GM23248 (cell line): ENCODE measurements around the gene UBXN10. TPM values are rescaled to one million over a fixed set of nuclear protein-coding genes. Genes with fewer than 3 reads are reported as not detected.
A peak's percentile ranks its signal among the peaks of the same experiment; 100 is the strongest.

ENCODE experiments used
- DNase-seq: peaks from one replicate; pipeline ENCODE4 v3.0.0-alpha.2; 2015
- H2AFZ ChIP-seq: fragments of 200-600 bp; sonication (generic); 2 replicates; pipeline ENCODE4 v1.6.1; 2016; ENCODE audit warnings: antibody characterized with exemption
- H3F3A ChIP-seq: fragments of 200-600 bp; sonication (generic); 2 replicates; pipeline ENCODE4 v1.6.1; 2016; ENCODE audit warnings: mild to moderate bottlenecking, antibody characterized with exemption, mixed run types; ENCODE audit not compliant: insufficient read depth
- H3K27ac ChIP-seq: fragments of 200-600 bp; sonication (generic); 2 replicates; pipeline ENCODE4 v1.5.1; 2016; ENCODE audit warnings: mild to moderate bottlenecking
- H3K27me3 ChIP-seq: fragments of 200-600 bp; sonication (generic); replicated peaks from 2 replicates; pipeline ENCODE4 v1.6.1; 2016; ENCODE audit warnings: mild to moderate bottlenecking; ENCODE audit not compliant: insufficient read depth
- H3K36me3 ChIP-seq: fragments of 200-600 bp; sonication (generic); 2 replicates; pipeline ENCODE4 v1.6.1; 2016; ENCODE audit warnings: low read depth, mild to moderate bottlenecking
- H3K4me1 ChIP-seq: fragments of 200-600 bp; sonication (generic); 2 replicates; pipeline ENCODE4 v1.6.1; 2016; ENCODE audit warnings: mild to moderate bottlenecking; ENCODE audit not compliant: insufficient read depth
- H3K4me2 ChIP-seq: fragments of 200-600 bp; sonication (generic); one replicate; pipeline ENCODE4 v1.6.1; 2016; ENCODE audit warnings: mild to moderate bottlenecking; ENCODE audit not compliant: unreplicated experiment
- H3K4me3 ChIP-seq: fragments of 200-600 bp; sonication (generic); 2 replicates; pipeline ENCODE4 v1.5.1; 2016; ENCODE audit warnings: mild to moderate bottlenecking
- H3K79me2 ChIP-seq: fragments of 200-600 bp; sonication (generic); 2 replicates; pipeline ENCODE4 v1.6.1; 2016; ENCODE audit warnings: mild to moderate bottlenecking; ENCODE audit not compliant: insufficient read depth
- H3K9ac ChIP-seq: fragments of 200-600 bp; sonication (generic); 2 replicates; pipeline ENCODE4 v1.6.1; 2016; ENCODE audit warnings: mild to moderate bottlenecking
- H3K9me2 ChIP-seq: fragments of 200-600 bp; sonication (generic); 2 replicates; pipeline ENCODE4 v1.6.1; 2016; ENCODE audit warnings: mixed run types, mild to moderate bottlenecking, moderate library complexity; ENCODE audit not compliant: insufficient read depth
- H3K9me3 ChIP-seq: fragments of 200-600 bp; sonication (generic); one replicate; pipeline ENCODE4 v1.6.1; 2017; ENCODE audit warnings: low read depth
- H4K20me1 ChIP-seq: fragments of 200-600 bp; sonication (generic); 2 replicates; pipeline ENCODE4 v1.6.0; 2016; ENCODE audit not compliant: insufficient read depth
- EZH2 ChIP-seq: fragments of 200-600 bp; sonication (generic); IDR thresholded peaks from 2 replicates; pipeline ENCODE4 v1.6.1; 2018; ENCODE audit warnings: antibody characterized with exemption, mild to moderate bottlenecking; ENCODE audit not compliant: insufficient read depth, poor library complexity, severe bottlenecking
- EZH2phosphoT487 ChIP-seq: fragments of 200-600 bp; sonication (generic); IDR thresholded peaks from 2 replicates; pipeline ENCODE4 v1.6.1; 2018; ENCODE audit warnings: antibody characterized with exemption, moderate library complexity, mild to moderate bottlenecking, low read depth; ENCODE audit not compliant: insufficient read depth
- WGBS, 2 experiments: methylation state at CpG; one replicate each; pipeline ENCODE4 v1.1.6; 2015 to 2017; ENCODE audit warnings: low lambda C conversion rate in 2 of 2, low coverage in 1 of 2; ENCODE audit errors: missing lambda C conversion rate in 2 of 2; 5-methylcytosine and 5-hydroxymethylcytosine counted together
- in situ Hi-C: fragments of 300-500 bp; cut with MboI; formaldehyde crosslinking; loops from 2 replicates; pipeline ENCODE4 v1.15.0; 2020
- polyA plus RNA-seq: library from polyadenylated mRNA; unstranded; fragments of >200 nt; fragmentation: Nextera tagmentation; extraction: Ambion mirVana; gene quantifications from 2 replicates; pipeline ENCODE4 v1.2.1, GENCODE V29; 2016
- total RNA-seq: library from RNA; depleted of rRNA; stranded (reverse); fragments of >200 nt; shearing (Covaris generic); gene quantifications from 2 replicates; pipeline ENCODE4 v1.2.3, GENCODE V29; 2014

UBXN10 gene
- total and polyA plus RNA-seq, 2 experiments from 2014 or later, result 0.11 TPM; not detected in 1

DNA sequence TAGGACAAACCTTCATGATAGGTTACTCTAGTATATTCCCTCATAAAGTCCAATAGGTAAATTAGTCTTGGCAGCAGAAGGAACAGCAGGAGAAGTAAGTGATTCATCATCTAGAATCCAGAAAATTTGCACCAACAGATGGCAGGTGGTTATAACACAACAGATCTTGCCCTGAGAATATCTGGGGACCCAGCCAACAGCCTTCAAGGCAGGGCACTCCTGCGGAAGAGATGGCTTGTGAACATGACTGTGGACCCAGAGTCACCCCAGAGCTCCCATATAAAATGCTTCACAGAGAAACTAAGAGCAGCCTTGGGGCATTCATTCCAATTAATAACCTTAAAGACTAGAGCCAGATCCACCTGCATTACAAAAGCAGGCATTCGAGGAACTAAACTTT, 8.3 kb downstream of the UBXN10 start:
- Histone ChIP-seq H3K27ac (no peak overlapping the region), H3K27me3 (peaks cover 34% of the 10 kb centered on the region), H3K4me2 (no peak overlapping the region), H3K9me3 (no peaks in the 10 kb centered on the region), H3K4me3 (no peak overlapping the region), H3K79me2 (no peaks in the 10 kb centered on the region), H3K9ac (no peak overlapping the region), H3F3A (0 out of 2 replicates have a peak, but pooled peaks cover 6% of the 10 kb centered on the region), H3K4me1 (peaks cover 16% of the 10 kb centered on the region), H2AFZ (no peak overlapping the region), H4K20me1 (no peaks in the 10 kb centered on the region), H3K9me2 (no peaks in the 10 kb centered on the region), H3K36me3 (no peaks in the 10 kb centered on the region)
- no peak for DNase-seq
- in situ Hi-C loops, result no loop called here
- 74 to 77% methylated on average over 2 of the region's 2 CpGs for WGBS, 2 experiments
- TF ChIP-seq EZH2phosphoT487 (no peak), EZH2 (no peak)

DNA sequence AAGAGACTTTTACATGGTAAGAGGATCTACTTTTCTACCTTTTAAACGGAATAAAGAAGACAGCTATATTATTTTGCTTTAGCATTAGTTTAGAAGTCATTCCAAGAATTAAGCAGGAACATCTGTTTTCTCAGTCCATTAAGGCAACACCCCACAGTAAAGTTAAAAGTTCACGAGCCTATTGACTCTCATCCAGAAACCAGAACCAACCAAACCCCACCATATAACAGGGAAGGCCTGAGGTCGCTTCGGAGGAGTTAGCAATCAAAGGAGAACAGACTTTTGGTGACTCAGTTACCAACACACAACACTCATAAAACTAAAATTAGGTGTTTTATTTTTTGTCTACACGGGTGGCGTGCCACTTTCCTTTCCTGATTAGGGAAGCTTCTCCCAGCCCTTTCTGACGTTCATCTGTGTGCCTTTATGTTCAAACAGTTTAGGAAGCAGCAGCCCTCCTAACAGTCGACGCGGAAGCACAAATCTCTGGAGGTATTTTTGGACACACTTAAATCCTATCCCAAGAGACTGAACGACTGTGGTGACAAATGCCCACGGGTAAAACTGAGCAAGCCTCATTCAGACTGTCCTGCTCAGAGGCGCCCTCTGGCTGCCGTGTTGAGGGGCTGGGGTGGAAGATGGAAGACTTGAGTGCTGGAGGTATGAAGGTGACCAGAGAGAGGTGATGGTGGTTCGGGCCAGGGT, 9.0 kb downstream of the UBXN10 start:
- Histone ChIP-seq H3K9me3 (no peaks in the 10 kb centered on the region), H3K4me3 (peak overlapping the region; percentile 46), H3K27me3 (peaks cover 35% of the 10 kb centered on the region), H3K9ac (no peak overlapping the region), H3K4me1 (peaks cover 16% of the 10 kb centered on the region), H3F3A (0 out of 2 replicates have a peak, but pooled peaks cover 6% of the 10 kb centered on the region), H3K36me3 (no peaks in the 10 kb centered on the region), H2AFZ (no peak overlapping the region), H4K20me1 (no peaks in the 10 kb centered on the region), H3K27ac (no peak overlapping the region), H3K79me2 (no peaks in the 10 kb centered on the region), H3K9me2 (no peaks in the 10 kb centered on the region), H3K4me2 (peak overlapping the region; percentile 87)
- no peak for TF ChIP-seq EZH2
- TF ChIP-seq EZH2phosphoT487, result no peak
- in situ Hi-C loops, result no loop called here
- WGBS, 2 experiments, result 8 to 9% methylated on average over 15 of the region's 15 CpGs
- DNase-seq, result peak; percentile 78

DNA sequence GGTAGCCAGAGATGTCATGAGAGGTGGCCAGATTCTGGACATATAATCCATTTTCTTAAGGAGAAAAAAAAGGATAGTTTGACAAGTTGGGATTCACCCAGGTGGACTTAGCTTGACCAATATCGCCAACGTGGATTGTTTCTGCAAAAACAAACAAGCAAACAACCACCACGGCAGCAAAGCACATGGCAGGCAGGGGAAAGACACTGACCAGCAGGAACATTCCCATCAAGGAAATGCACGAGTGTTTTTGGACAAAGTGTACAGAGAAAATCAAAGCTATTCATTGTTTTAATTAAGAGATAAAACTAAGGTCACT, 9.5 kb downstream of the UBXN10 start:
- Histone ChIP-seq H3K4me3 (no peak overlapping the region), H3K4me1 (peaks cover 16% of the 10 kb centered on the region), H3K9ac (no peak overlapping the region), H3K27me3 (peaks cover 35% of the 10 kb centered on the region), H3K9me2 (no peaks in the 10 kb centered on the region), H3F3A (0 out of 2 replicates have a peak, but pooled peaks cover 6% of the 10 kb centered on the region), H3K36me3 (no peaks in the 10 kb centered on the region), H3K4me2 (no peak overlapping the region), H2AFZ (no peak overlapping the region), H3K9me3 (no peaks in the 10 kb centered on the region), H3K27ac (no peak overlapping the region), H4K20me1 (no peaks in the 10 kb centered on the region), H3K79me2 (no peaks in the 10 kb centered on the region)
- 44 to 59% methylated on average over 4 of the region's 4 CpGs for WGBS, 2 experiments
- TF ChIP-seq EZH2 (no peak), EZH2phosphoT487 (no peak)
- DNase-seq, result no peak
- in situ Hi-C loops, result no loop called here

DNA sequence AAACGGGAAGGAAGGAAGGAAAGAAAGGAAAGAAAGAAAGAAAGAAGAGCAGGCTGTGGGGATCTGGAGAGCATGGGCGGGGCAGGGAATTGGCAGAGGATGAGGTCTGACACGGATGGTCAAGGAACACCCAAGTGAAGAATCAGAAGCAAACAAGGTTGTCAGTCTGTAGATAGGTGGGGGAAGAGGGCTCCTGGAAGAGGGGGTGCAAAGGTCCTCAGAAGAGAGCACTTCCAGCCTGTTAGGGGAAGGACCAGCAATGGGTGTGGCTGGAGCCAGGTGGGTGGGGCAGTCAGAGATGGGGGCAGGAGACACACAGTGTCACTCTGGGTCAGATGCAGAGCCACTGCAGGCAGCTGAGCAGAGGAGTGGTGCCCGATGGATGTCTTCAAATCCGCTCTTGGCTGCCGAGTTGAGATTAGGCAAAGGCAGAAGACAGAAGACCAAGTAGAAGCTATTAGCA, 11.5 kb downstream of the UBXN10 start:
- no peaks in the 10 kb centered on the region for H3K36me3 ChIP-seq
- WGBS, 2 experiments, result 65 to 77% methylated on average over 5 to 6 of the region's 6 CpGs
- peaks cover 16% of the 10 kb centered on the region for H3K4me1 ChIP-seq
- no peak overlapping the region for H3K4me3 ChIP-seq
- H3K9me3 ChIP-seq, result no peaks in the 10 kb centered on the region
- H3F3A ChIP-seq, result 0 out of 2 replicates have a peak, but pooled peaks cover 6% of the 10 kb centered on the region
- H3K27ac ChIP-seq, result no peak overlapping the region
- in situ Hi-C loops, result no loop called here
- no peak overlapping the region for H2AFZ ChIP-seq
- H3K9ac ChIP-seq, result no peak overlapping the region
- peaks cover 44% of the 10 kb centered on the region for H3K27me3 ChIP-seq
- no peaks in the 10 kb centered on the region for H3K79me2 ChIP-seq
- H4K20me1 ChIP-seq, result no peaks in the 10 kb centered on the region
- TF ChIP-seq EZH2, result no peak
- H3K4me2 ChIP-seq, result no peak overlapping the region
- no peaks in the 10 kb centered on the region for H3K9me2 ChIP-seq
- no peak for DNase-seq
